GM11168 (cell line): Measurements from ENCODE around the gene ETNK2.

ENCODE experiments used
- in situ Hi-C: fragments of 300-500 bp; cut with MboI; formaldehyde crosslinking; loops from one replicate; pipeline ENCODE4 v1.12.0; 2022; ENCODE audit warnings: low sequenced_read_pairs; ENCODE audit not compliant: unreplicated experiment

Gene ETNK2

GRCh38 chr1:204150702-204151551 lies 917 bp downstream of the ETNK2 start:
- in situ Hi-C loops = no loop called here

GRCh38 chr1:204149635-204150565 lies 1.9 kb downstream of the ETNK2 start:
- in situ Hi-C loops = no loop called here

GRCh38 chr1:204149107-204149506 lies 2.7 kb downstream of the ETNK2 start:
- in situ Hi-C loops = no loop called here

GRCh38 chr1:204147406-204148383 lies 4.1 kb downstream of the ETNK2 start:
- in situ Hi-C loops = no loop called here

DNA sequence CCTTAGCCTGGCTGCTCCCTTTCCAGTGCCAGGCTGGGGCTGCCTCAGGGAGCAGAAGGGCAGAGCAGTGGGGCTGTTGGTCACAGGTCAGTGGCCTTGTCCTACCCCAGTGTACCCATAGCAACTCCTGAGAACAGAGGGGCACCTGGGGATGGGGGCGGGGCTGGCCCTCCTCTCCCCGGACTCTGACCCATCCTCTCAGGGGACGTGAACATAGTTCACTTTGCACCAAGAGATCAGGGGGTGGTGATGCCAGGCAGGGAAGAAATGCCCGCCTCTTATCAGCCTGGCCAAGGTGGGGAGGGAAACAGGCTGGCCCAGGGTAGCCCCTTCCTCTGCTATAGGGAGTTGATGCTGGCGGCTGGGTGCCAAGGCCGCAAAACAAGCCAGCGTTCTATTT lies 4.9 kb downstream of the ETNK2 start:
- in situ Hi-C loops = no loop called here

GRCh38 chr1:204146309-204146708 lies 5.5 kb downstream of the ETNK2 start:
- in situ Hi-C loops = no loop called here

GRCh38 chr1:204145033-204145504 lies 6.8 kb downstream of the ETNK2 start:
- in situ Hi-C loops = no loop called here

GRCh38 chr1:204143276-204144041 lies 8.4 kb downstream of the ETNK2 start:
- in situ Hi-C loops = no loop called here

DNA sequence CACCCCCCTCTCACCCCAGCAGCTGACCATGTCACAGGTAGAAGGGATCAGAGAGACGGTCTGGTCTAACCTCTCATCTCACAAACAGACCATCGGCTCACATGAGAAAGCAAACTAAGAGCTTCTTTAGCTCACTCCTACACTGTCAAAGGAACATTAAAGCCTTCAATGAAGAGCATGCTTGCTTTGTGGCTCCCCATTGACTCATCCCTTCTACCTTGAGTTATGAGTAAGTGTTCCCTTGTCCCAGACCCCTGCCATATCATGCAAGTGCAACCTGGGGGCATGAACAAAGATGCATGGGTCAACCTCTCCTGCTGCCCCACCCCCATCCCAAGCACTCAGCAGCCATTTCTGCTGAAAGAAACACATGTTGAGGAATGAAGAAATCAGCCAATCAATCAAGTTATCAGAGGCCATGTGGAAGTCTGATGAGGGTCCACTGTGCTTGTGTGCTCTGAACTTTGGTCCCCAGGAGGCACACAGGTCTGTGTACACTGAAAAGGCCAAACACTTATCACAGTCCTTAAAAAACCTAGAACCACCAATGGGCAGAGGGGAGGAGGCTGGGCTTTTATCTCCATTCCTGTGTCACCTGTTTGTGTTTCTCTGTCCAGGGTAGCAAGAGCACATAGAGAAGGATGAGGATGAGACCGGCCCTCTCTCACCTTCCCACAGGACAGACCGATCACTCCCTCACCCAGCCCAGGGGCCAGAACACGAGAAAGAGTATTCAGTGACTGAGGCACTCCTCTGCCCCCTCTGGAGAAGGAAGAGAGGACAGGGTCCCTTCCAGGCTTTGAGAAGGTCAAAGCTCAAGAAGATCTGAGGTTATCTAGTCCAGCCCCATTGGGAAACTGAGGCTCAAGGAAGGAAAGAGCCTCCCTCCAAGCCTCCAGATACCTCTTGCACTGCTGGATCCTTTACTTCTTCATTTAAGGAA lies 9.5 kb downstream of the ETNK2 start:
- in situ Hi-C loops = no loop called here

DNA sequence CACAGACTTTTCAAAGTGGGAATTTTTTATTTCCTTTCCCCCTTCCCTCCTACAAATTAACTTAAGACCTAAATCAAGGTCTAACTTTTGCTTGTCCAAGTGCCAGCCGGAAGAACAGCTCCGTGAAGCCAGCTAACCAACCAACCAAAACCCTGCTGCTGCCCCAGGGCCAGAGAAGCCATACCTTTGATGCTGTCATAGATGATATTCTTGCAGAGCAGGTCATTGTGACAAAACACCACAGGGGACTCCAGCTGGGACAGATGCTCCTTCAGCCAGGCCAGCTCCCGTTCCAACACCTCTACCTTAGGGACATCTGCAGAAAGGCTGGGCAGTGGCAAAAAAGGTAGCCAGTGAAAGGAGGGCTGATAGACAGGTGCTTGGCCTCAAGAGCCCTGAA lies 10.7 kb downstream of the ETNK2 start:
- in situ Hi-C loops = no loop called here

DNA sequence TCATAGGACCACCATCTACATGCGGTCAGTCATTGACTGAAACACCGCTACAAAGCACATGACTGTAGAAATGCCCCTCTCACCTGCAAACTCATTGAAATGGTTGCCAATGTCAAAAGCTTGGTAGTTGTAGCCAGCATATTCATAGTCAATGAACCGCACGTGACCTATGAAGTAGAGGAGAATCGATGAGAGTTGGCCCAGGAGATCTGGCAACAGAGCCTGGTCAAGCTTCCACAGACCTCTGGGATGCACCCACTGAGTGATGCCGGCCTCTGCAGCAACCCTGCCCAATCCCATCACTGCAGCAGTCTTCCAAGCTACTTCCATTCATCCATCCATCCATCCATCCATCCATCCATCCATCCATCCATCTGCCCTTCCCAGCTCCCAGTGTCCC lies 11.9 kb downstream of the ETNK2 start:
- in situ Hi-C loops = loop anchor here (10.0 kb wide), 1 partner anchor 285 kb away; no protein-coding TSS in a partner anchor

GRCh38 chr1:204139088-204139487 lies 12.8 kb downstream of the ETNK2 start:
- in situ Hi-C loops = loop anchor here (10.0 kb wide), 1 partner anchor 284 kb away; no protein-coding TSS in a partner anchor

GRCh38 chr1:204136814-204137213 lies 15.0 kb downstream of the ETNK2 start:
- in situ Hi-C loops = loop anchor here (10.0 kb wide), 1 partner anchor 282 kb away; no protein-coding TSS in a partner anchor

- in situ Hi-C loops = loop anchor here (10.0 kb wide), 1 partner anchor 279 kb away; no protein-coding TSS in a partner anchor
These were observed 17.7 kb downstream of the ETNK2 start for GRCh38 chr1:204134103-204134502.

DNA sequence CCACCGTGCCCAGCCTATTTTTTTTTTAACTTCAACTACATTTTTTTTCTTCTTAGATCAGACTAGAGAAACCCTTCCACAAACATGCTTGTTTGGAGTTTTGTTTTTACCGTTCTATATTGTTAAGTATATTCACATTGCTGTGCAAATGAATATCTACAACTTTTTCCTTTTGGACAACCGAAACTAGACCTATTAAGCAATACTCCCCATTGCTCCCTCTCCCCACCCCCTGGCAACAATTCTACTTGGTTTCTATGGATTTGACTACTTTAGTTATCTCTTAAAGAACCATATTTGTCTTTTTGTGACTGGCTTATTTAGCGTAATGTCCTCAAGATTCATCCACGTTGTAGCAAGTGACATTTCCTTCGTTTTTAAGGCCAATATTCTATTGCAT lies 19.1 kb downstream of the ETNK2 start:
- in situ Hi-C loops = loop anchor here (10.0 kb wide), 1 partner anchor 278 kb away; no protein-coding TSS in a partner anchor

- in situ Hi-C loops = loop anchor here (10.0 kb wide), 1 partner anchor 277 kb away; no protein-coding TSS in a partner anchor
These were observed 19.9 kb downstream of the ETNK2 start for GRCh38 chr1:204131978-204132377.
